Astrocyte (in vitro differentiated cells and primary cell): ENCODE data around the gene IGFBP1. TPM values are rescaled to one million over a fixed set of nuclear protein-coding genes. Genes with fewer than 3 reads are reported as not detected.

Experiments
- DNase-seq: peaks from one replicate; pipeline ENCODE4 v3.0.0-alpha.2; 2010; ENCODE audit warnings: low read depth
- FAIRE-seq: peaks from 2 replicates; lab custom pipeline; 2011; peaks lifted over from hg19 to GRCh38; lab: Jason Lieb, UNC
- H2AFZ ChIP-seq: 2 replicates; pipeline ENCODE4 v1.6.0; 2012; ENCODE audit warnings: low read depth, low read length, inconsistent platforms
- H3K27ac ChIP-seq: 2 replicates; pipeline ENCODE4 v1.5.1; 2011; ENCODE audit warnings: low read depth, low read length, inconsistent platforms
- H3K27me3 ChIP-seq: 2 replicates; pipeline ENCODE4 v1.6.0; 2011; ENCODE audit warnings: low read length, inconsistent platforms; ENCODE audit not compliant: insufficient read depth
- H3K36me3 ChIP-seq: 2 replicates; pipeline ENCODE4 v1.5.1; 2011; ENCODE audit warnings: low read length, inconsistent platforms; ENCODE audit not compliant: insufficient read depth
- H3K4me1 ChIP-seq: 2 replicates; pipeline ENCODE4 v1.5.1; 2011; ENCODE audit warnings: low read length, inconsistent platforms; ENCODE audit not compliant: insufficient read depth
- H3K4me2 ChIP-seq: 2 replicates; pipeline ENCODE4 v1.6.0; 2012; ENCODE audit warnings: low read length, inconsistent platforms
- H3K4me3 ChIP-seq: 2 replicates; pipeline ENCODE4 v1.5.1; 2011; ENCODE audit warnings: low read depth, mild to moderate bottlenecking, low read length, inconsistent platforms; ENCODE audit not compliant: insufficient read depth
- H3K79me2 ChIP-seq: 2 replicates; pipeline ENCODE4 v1.6.0; 2012; ENCODE audit warnings: mild to moderate bottlenecking, low read length, inconsistent platforms; ENCODE audit not compliant: insufficient read depth
- H3K9ac ChIP-seq: 2 replicates; pipeline ENCODE4 v1.6.0; 2012; ENCODE audit warnings: mild to moderate bottlenecking, low read length, inconsistent platforms
- H3K9me3 ChIP-seq: 2 replicates; pipeline ENCODE4 v1.5.1; 2012; ENCODE audit warnings: low read depth, mild to moderate bottlenecking, low read length, inconsistent platforms; ENCODE audit not compliant: insufficient read depth
- H4K20me1 ChIP-seq: 2 replicates; pipeline ENCODE4 v1.6.0; 2012; ENCODE audit warnings: low read length, inconsistent platforms; ENCODE audit not compliant: insufficient read depth
- H3K27ac Mint-ChIP-seq: one replicate; pipeline ENCODE4 v1.8.0; 2021; ENCODE audit warnings: mild to moderate bottlenecking, mixed read lengths; ENCODE audit not compliant: unreplicated experiment
- H3K27me3 Mint-ChIP-seq: one replicate; pipeline ENCODE4 v1.8.0; 2021; ENCODE audit warnings: low read depth, mixed read lengths; ENCODE audit not compliant: unreplicated experiment
- H3K36me3 Mint-ChIP-seq: one replicate; pipeline ENCODE4 v1.8.0; 2021; ENCODE audit warnings: low read depth, mixed read lengths; ENCODE audit not compliant: unreplicated experiment
- H3K4me1 Mint-ChIP-seq: one replicate; pipeline ENCODE4 v1.8.0; 2021; ENCODE audit warnings: low read depth, mixed read lengths; ENCODE audit not compliant: unreplicated experiment
- H3K4me3 Mint-ChIP-seq: one replicate; pipeline ENCODE4 v1.8.0; 2021; ENCODE audit warnings: mild to moderate bottlenecking, moderate library complexity, mixed read lengths; ENCODE audit not compliant: unreplicated experiment
- H3K9me3 Mint-ChIP-seq: one replicate; pipeline ENCODE4 v1.8.0; 2021; ENCODE audit warnings: mild to moderate bottlenecking, mixed read lengths; ENCODE audit not compliant: unreplicated experiment
- EZH2 ChIP-seq: IDR thresholded peaks from 2 replicates; pipeline ENCODE4 v1.6.1; 2012; ENCODE audit warnings: mild to moderate bottlenecking, low read length, inconsistent platforms; ENCODE audit not compliant: insufficient read depth
- total RNA-seq: library from RNA; stranded (reverse); gene quantifications from 2 replicates; pipeline ENCODE4 v1.2.1, GENCODE V29; 2021
- TF ChIP-seq, protein P1 (sequence below): IDR thresholded peaks from 2 replicates; pipeline ENCODE4 v1.5.1; 2011; ENCODE audit warnings: low read depth, mild to moderate bottlenecking, inconsistent platforms, low read length, moderate library complexity; ENCODE audit not compliant: insufficient read depth

The IGFBP1 gene
- total RNA-seq, 1 donor from 2014 or later, result not detected

DNA sequence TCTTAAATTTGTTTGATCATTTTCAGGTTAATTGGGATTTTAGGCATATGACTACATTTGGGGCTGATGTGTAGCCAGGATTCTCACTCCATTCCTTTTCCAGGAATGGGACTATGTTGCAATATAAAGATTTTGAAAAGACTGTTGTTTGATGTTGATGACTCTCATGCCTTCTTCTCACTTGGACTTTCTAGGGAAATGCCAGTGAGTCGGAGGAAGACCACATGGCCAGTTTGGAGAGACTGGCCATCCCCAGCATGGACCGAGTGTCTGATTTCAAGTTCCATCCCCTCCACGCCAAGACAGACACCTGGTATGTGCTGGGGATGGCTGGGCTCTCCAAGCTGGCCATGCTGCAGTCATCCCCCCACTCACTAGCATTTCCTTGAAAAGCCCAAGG, 27.3 kb downstream of the IGFBP1 start:
- Histone ChIP-seq H4K20me1 (peaks cover 15% of the 10 kb centered on the region), H3K9me3 (no peaks in the 10 kb centered on the region), H3K4me1 (peaks cover 21% of the 10 kb centered on the region), H3K36me3 (peaks cover 8% of the 10 kb centered on the region), H3K27me3 (peaks cover 9% of the 10 kb centered on the region), H3K4me3 (no peak overlapping the region), H2AFZ (no peak overlapping the region), H3K9ac (no peak overlapping the region), H3K79me2 (no peaks in the 10 kb centered on the region), H3K4me2 (no peak overlapping the region), H3K27ac (no peak overlapping the region)
- no peak for DNase-seq
- no peak overlapping the region for H3K27ac Mint-ChIP-seq
- H3K27me3 Mint-ChIP-seq, result no peaks in the 10 kb centered on the region
- TF ChIP-seq, protein P1, sequence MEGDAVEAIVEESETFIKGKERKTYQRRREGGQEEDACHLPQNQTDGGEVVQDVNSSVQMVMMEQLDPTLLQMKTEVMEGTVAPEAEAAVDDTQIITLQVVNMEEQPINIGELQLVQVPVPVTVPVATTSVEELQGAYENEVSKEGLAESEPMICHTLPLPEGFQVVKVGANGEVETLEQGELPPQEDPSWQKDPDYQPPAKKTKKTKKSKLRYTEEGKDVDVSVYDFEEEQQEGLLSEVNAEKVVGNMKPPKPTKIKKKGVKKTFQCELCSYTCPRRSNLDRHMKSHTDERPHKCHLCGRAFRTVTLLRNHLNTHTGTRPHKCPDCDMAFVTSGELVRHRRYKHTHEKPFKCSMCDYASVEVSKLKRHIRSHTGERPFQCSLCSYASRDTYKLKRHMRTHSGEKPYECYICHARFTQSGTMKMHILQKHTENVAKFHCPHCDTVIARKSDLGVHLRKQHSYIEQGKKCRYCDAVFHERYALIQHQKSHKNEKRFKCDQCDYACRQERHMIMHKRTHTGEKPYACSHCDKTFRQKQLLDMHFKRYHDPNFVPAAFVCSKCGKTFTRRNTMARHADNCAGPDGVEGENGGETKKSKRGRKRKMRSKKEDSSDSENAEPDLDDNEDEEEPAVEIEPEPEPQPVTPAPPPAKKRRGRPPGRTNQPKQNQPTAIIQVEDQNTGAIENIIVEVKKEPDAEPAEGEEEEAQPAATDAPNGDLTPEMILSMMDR, result no peak
- TF ChIP-seq EZH2, result no peak
- no peak for FAIRE-seq
- H3K36me3 Mint-ChIP-seq, result peaks cover 34% of the 10 kb centered on the region
- peak overlapping the region; percentile 73 for H3K4me3 Mint-ChIP-seq
- no peaks in the 10 kb centered on the region for H3K9me3 Mint-ChIP-seq
- peaks cover 24% of the 10 kb centered on the region for H3K4me1 Mint-ChIP-seq

DNA sequence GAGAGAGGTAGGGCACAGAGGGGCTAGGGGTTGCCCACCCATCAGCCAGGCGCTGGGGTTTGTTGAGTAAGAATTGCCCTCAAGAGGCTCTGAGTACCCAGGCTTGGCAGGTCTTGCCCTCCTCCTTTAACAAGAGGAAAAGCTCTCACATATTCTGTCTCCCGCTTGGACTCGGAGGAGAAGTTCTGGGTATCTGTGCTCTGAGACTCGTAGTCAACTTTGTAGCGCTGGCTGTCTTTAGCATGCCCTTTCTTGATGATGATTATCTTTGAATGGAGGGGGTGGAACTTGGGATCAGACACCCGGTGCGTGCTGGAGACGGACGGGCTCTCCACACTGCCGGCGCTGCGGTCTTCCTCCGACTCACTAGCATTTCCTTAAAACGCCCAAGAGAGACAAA, 28.8 kb downstream of the IGFBP1 start:
- Histone ChIP-seq H3K4me1 (peaks cover 29% of the 10 kb centered on the region), H3K9ac (no peak overlapping the region), H3K27me3 (peaks cover 9% of the 10 kb centered on the region), H3K9me3 (no peaks in the 10 kb centered on the region), H4K20me1 (peaks cover 15% of the 10 kb centered on the region), H3K27ac (no peak overlapping the region), H3K79me2 (no peaks in the 10 kb centered on the region), H3K4me2 (no peak overlapping the region), H3K4me3 (no peak overlapping the region), H2AFZ (no peak overlapping the region), H3K36me3 (peaks cover 8% of the 10 kb centered on the region)
- Mint-ChIP-seq H3K27ac (no peak overlapping the region), H3K9me3 (no peaks in the 10 kb centered on the region), H3K4me3 (peak overlapping the region; percentile 96), H3K27me3 (no peaks in the 10 kb centered on the region), H3K36me3 (peaks cover 31% of the 10 kb centered on the region), H3K4me1 (peaks cover 25% of the 10 kb centered on the region)
- TF ChIP-seq, protein P1, result no peak
- no peak for TF ChIP-seq EZH2
- DNase-seq, result no peak
- no peak for FAIRE-seq

DNA sequence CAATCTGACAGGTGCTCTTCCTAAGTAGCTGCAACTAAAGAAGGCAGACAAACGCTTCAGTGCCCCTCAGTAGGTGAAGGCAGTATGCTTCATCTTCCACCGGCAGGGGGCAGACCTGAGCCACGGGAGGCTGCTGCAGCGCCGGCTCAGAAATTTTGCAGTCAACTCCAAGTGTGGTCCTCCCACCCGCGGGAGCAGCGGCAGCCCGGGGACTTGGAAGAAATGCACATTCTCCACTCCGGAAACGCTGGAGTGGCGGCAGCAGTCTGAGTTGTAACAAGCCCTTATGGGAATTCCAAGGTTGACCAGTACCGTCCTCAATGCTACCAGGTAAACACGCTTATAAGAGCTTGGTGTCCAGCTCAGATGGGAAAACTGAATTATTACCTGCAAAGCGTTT, 29.4 kb downstream of the IGFBP1 start:
- Histone ChIP-seq H3K4me3 (no peak overlapping the region), H3K4me2 (peak overlapping the region; percentile 87), H3K4me1 (peaks cover 33% of the 10 kb centered on the region), H3K36me3 (peaks cover 8% of the 10 kb centered on the region), H3K9ac (no peak overlapping the region), H3K79me2 (no peaks in the 10 kb centered on the region), H4K20me1 (peaks cover 15% of the 10 kb centered on the region), H3K27me3 (peaks cover 9% of the 10 kb centered on the region), H2AFZ (no peak overlapping the region), H3K27ac (no peak overlapping the region), H3K9me3 (no peaks in the 10 kb centered on the region)
- Mint-ChIP-seq H3K27ac (peak overlapping the region; percentile 50), H3K36me3 (peaks cover 28% of the 10 kb centered on the region), H3K9me3 (no peaks in the 10 kb centered on the region), H3K27me3 (no peaks in the 10 kb centered on the region), H3K4me3 (peak overlapping the region; percentile 96), H3K4me1 (peaks cover 31% of the 10 kb centered on the region)
- no peak for TF ChIP-seq EZH2
- TF ChIP-seq, protein P1, result peak; percentile 84
- peak; percentile 41 for DNase-seq
- FAIRE-seq, result no peak
